SK-N-SH treated with all-trans-retinoic acid at 6 μM for 48 hours (cell line): ENCODE data around the gene MICU2.

ENCODE experiments used
- ISL1 ChIP-seq: fragments of 250-450 bp; sonication (Bioruptor Pico); IDR thresholded peaks from 2 replicates; pipeline ENCODE4 v2.1.2; 2022; ENCODE audit warnings: mild to moderate bottlenecking, moderate library complexity
- PATZ1 ChIP-seq: fragments of 250-450 bp; sonication (Bioruptor Pico); IDR thresholded peaks from 2 replicates; pipeline ENCODE4 v1.8.0; 2020; ENCODE audit warnings: mild to moderate bottlenecking, moderate library complexity, borderline replicate concordance
- SNAI2 ChIP-seq: fragments of 250-450 bp; sonication (Bioruptor Pico); IDR thresholded peaks from 2 replicates; pipeline ENCODE4 v1.5.0; 2020; ENCODE audit warnings: mild to moderate bottlenecking, moderate library complexity
- ZNF70 ChIP-seq: fragments of 450-650 bp; formaldehyde crosslinking; IDR thresholded peaks from 2 replicates; pipeline ENCODE4 v1.5.0; 2020; ENCODE audit warnings: mild to moderate bottlenecking, moderate library complexity

GRCh38 chr13:21461131-21461530, 142.8 kb downstream of the MICU2 start:
- TF ChIP-seq ISL1 (CRISPR knock-in tag) (no peak), SNAI2 (CRISPR knock-in tag) (no peak), ZNF70 (CRISPR knock-in tag) (no peak), PATZ1 (CRISPR knock-in tag) (no peak)
